PC-3 (cell line): ENCODE measurements around the gene TSPAN16. TPM values are rescaled to one million over a fixed set of nuclear protein-coding genes. Genes with fewer than 3 reads are reported as not detected.
A peak's percentile ranks its signal among the peaks of the same experiment; 100 is the strongest.

Experiments used
- ATAC-seq: fragments of 200-7000 bp; cut with Tn5 transposase; 2 replicates; pipeline ENCODE4 v1.9.1; 2020; ENCODE audit warnings: mild to moderate bottlenecking, moderate library complexity
- Bru-seq: library from RNA; stranded (reverse); fragments of 400-500 nt; gene quantifications from one replicate; lab custom pipeline; 2021; lab: Mats Ljungman, UMichigan
- BruChase-seq, 2 experiments: library from RNA; stranded (reverse); fragments of 400-500 nt; gene quantifications; one replicate each; lab custom pipeline; 2021; lab: Mats Ljungman, UMichigan
- BruUV-seq: library from RNA; stranded (reverse); fragments of 400-500 nt; replicated peaks from 2 replicates; lab custom pipeline; 2021; lab: Mats Ljungman, UMichigan
- CTCF ChIA-PET: fragments of 300-600 bp; sonication (Branson Sonifier 250); formaldehyde crosslinking; loops from one replicate; lab custom pipeline; 2022; ENCODE audit warnings: antibody characterized with exemption; lab: Charles Lee
- POLR2A ChIA-PET: fragments of 300-600 bp; sonication (Branson Sonifier 250); formaldehyde crosslinking; loops from one replicate; lab custom pipeline; 2022; ENCODE audit warnings: antibody characterized with exemption; ENCODE audit not compliant: unreplicated experiment; lab: Charles Lee
- DNase-seq: peaks from one replicate; pipeline ENCODE4 v3.0.0-alpha.2; 2015
- H2AFZ ChIP-seq: fragments of 300-600 bp; sonication (generic); 2 replicates; pipeline ENCODE4 v1.6.0; 2016; ENCODE audit warnings: antibody characterized with exemption, low read length
- H3F3A ChIP-seq: fragments of 300-600 bp; sonication (generic); one replicate; pipeline ENCODE4 v1.6.0; 2017; ENCODE audit warnings: antibody characterized with exemption, low read length, control low read depth, mild to moderate bottlenecking; ENCODE audit not compliant: unreplicated experiment
- H3K27ac ChIP-seq: fragments of 300-600 bp; sonication (generic); 2 replicates; pipeline ENCODE4 v1.5.1; 2016; ENCODE audit warnings: mild to moderate bottlenecking, low read length
- H3K27me3 ChIP-seq: fragments of 300-600 bp; sonication (generic); 2 replicates; pipeline ENCODE4 v1.6.1; 2016; ENCODE audit warnings: low read length, mixed read lengths
- H3K36me3 ChIP-seq: fragments of 300-600 bp; sonication (generic); 2 replicates; pipeline ENCODE4 v1.6.1; 2016; ENCODE audit warnings: low read depth, mixed run types, low read length, mixed read lengths
- H3K4me1 ChIP-seq: fragments of 300-600 bp; sonication (generic); 2 replicates; pipeline ENCODE4 v1.5.1; 2016; ENCODE audit warnings: low read length; ENCODE audit not compliant: insufficient read depth
- H3K4me2 ChIP-seq: fragments of 300-600 bp; sonication (generic); 2 replicates; pipeline ENCODE4 v1.6.0; 2016; ENCODE audit warnings: low read length
- H3K4me3 ChIP-seq: fragments of 300-600 bp; sonication (generic); 2 replicates; pipeline ENCODE4 v1.5.1; 2016; ENCODE audit warnings: mild to moderate bottlenecking, low read length, mixed read lengths
- H3K79me2 ChIP-seq: fragments of 300-600 bp; sonication (generic); 2 replicates; pipeline ENCODE4 v1.6.1; 2017; ENCODE audit warnings: low read length, mixed read lengths
- H3K9ac ChIP-seq: fragments of 300-600 bp; sonication (generic); 2 replicates; pipeline ENCODE4 v1.6.0; 2016; ENCODE audit warnings: mild to moderate bottlenecking, low read length
- H3K9me2 ChIP-seq: fragments of 300-600 bp; sonication (generic); replicated peaks from 2 replicates; pipeline ENCODE4 v1.6.1; 2016; ENCODE audit warnings: mixed run types, low read length, mixed read lengths
- H3K9me3 ChIP-seq: fragments of 300-600 bp; sonication (generic); 2 replicates; pipeline ENCODE4 v1.6.1; 2016; ENCODE audit warnings: low read length, mixed read lengths
- H4K20me1 ChIP-seq: fragments of 300-600 bp; sonication (generic); 2 replicates; pipeline ENCODE4 v1.6.1; 2016; ENCODE audit warnings: low read length, mixed read lengths
- EZH2 ChIP-seq: fragments of 300-600 bp; sonication (generic); IDR thresholded peaks from one replicate; pipeline ENCODE4 v1.6.1; 2017; ENCODE audit warnings: antibody characterized with exemption, mild to moderate bottlenecking, low read length; ENCODE audit not compliant: unreplicated experiment
- EZH2phosphoT487 ChIP-seq: fragments of 300-600 bp; sonication (generic); IDR thresholded peaks from 2 replicates; pipeline ENCODE4 v1.6.1; 2018; ENCODE audit warnings: mild to moderate bottlenecking, antibody characterized with exemption, low read length, borderline replicate concordance
- intact Hi-C: fragments of 100-400 bp; cut with micrococcal nuclease; formaldehyde crosslinking; loops from 2 replicates; pipeline ENCODE4 v1.9.0; 2023
- long read RNA-seq: library from polyadenylated mRNA; unstranded; transcript quantifications from one replicate; pipeline ENCODE4 v2.0.0, GENCODE V29; 2021; ENCODE audit not compliant: unreplicated experiment
- total RNA-seq: library from RNA; depleted of rRNA; stranded (reverse); fragments of >200 nt; gene quantifications from 2 replicates; pipeline ENCODE4 v1.2.3, GENCODE V29; 2014; rRNA removed
- TF ChIP-seq, protein P1 (sequence below): fragments of 300-600 bp; sonication (generic); conservative IDR thresholded peaks from 2 replicates; pipeline ENCODE4 v1.5.1; 2017; ENCODE audit warnings: antibody characterized with exemption, low read depth, mild to moderate bottlenecking, low read length

Gene TSPAN16, protein sequence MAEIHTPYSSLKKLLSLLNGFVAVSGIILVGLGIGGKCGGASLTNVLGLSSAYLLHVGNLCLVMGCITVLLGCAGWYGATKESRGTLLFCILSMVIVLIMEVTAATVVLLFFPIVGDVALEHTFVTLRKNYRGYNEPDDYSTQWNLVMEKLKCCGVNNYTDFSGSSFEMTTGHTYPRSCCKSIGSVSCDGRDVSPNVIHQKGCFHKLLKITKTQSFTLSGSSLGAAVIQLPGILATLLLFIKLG
- not detected in 2 replicates for total RNA-seq
- Bru-seq, nascent RNA: percentile 6 among the genes with signal in this experiment
- percentile 5 among the genes with signal in this experiment for BruChase-seq, experiment 1, labeled RNA remaining after a 6-hour chase
- BruChase-seq, experiment 2, labeled RNA remaining after a 2-hour chase: percentile 3 among the genes with signal in this experiment
- long read RNA-seq, partial matches to known transcripts: 0 of 32 reads
- long read RNA-seq, other reads (novel, unspliced or antisense): 32 of 32 reads

DNA sequence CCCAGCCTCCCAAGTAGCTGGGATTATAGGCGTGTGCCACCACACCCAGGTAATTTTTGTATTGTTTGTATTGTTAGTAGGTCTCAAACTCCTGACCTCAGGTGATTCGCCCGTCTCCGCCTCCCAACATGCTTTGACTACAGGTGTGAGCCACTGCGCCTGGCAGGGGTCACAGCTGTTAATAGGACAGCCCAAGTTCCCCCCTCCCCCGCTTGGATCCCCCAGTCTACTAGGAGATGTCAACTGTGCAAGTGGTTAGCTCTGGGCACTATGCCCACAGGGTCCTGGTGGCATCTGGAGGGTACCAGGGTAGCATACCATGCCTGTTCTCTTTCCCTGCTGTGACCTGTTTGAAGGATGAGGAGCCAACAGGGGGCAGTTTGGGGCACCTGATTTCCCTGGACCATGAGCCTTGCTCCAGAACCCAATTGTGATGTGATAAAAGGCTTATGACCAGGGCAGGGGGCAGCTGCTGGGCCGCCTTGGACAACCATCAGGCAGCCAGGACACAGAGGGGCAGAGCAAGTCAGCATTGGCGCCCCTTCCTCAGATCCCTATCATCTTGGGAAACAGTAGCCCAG lies at the start of gene TSPAN16:
TSS of gene TSPAN16 (plus strand) at position 496 of the 581 bp plus-strand sequence. CDS start 138 bp downstream, outside the sequence.
- H3K79me2 ChIP-seq: no peaks in the 10 kb centered on the region
- H3K9me2 ChIP-seq: no peaks in the 10 kb centered on the region
- H3K36me3 ChIP-seq: no peaks in the 10 kb centered on the region
- no peaks in the 10 kb centered on the region for H4K20me1 ChIP-seq
- intact Hi-C loops: no loop called here
- ATAC-seq (no peak), DNase-seq (no peak)
- H3K4me3 ChIP-seq: no peak within 1 kb of the TSS
- no peaks in the 10 kb centered on the region for H3K9me3 ChIP-seq
- no TSS peak for BruUV-seq
- no peak within 1 kb of the TSS for H3K27ac ChIP-seq
- H3K27me3 ChIP-seq: no peaks in the 10 kb centered on the region
- no peak within 1 kb of the TSS for H2AFZ ChIP-seq
- ChIA-PET CTCF (interaction anchor here (0.6 kb wide), 1 partner anchor 78 kb away, joined by 3 read pairs; no protein-coding TSS in a partner anchor), POLR2A (no interaction called here)
- peaks cover 7% of the 10 kb centered on the region for H3K4me1 ChIP-seq
- H3K9ac ChIP-seq: no peak within 1 kb of the TSS
- no peaks in the 10 kb centered on the region for H3F3A ChIP-seq
- TF ChIP-seq, protein P1, sequence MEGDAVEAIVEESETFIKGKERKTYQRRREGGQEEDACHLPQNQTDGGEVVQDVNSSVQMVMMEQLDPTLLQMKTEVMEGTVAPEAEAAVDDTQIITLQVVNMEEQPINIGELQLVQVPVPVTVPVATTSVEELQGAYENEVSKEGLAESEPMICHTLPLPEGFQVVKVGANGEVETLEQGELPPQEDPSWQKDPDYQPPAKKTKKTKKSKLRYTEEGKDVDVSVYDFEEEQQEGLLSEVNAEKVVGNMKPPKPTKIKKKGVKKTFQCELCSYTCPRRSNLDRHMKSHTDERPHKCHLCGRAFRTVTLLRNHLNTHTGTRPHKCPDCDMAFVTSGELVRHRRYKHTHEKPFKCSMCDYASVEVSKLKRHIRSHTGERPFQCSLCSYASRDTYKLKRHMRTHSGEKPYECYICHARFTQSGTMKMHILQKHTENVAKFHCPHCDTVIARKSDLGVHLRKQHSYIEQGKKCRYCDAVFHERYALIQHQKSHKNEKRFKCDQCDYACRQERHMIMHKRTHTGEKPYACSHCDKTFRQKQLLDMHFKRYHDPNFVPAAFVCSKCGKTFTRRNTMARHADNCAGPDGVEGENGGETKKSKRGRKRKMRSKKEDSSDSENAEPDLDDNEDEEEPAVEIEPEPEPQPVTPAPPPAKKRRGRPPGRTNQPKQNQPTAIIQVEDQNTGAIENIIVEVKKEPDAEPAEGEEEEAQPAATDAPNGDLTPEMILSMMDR: peak; percentile 38
- TF ChIP-seq EZH2phosphoT487 (no peak), EZH2 (no peak)
- no peak within 1 kb of the TSS for H3K4me2 ChIP-seq

DNA sequence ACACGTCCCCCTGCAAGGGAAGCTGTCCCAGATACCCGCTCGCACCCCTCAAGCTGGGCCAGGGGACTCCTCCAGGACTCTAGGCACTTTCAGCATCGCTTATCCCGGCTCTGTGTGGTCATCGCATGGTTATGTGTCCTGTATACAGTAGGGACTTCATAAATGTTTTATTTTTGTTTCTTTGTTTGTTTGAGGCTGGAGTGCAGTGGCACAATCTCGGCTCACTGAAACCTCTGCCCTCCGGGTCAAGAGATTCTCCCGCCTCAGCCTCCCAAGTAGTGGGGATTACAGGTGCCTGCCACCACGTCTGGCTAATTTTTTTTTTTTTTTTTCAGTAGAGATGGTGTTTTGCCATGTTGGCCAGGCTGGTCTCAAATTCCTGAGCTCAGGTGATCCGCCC lies 49.0 kb upstream of the TSPAN16 start:
- Histone ChIP-seq H3K27ac (no peak overlapping the region), H3K9me2 (no peaks in the 10 kb centered on the region), H3K4me3 (no peak overlapping the region), H3F3A (no peaks in the 10 kb centered on the region), H3K9ac (no peak overlapping the region), H3K9me3 (no peaks in the 10 kb centered on the region), H3K4me1 (0 out of 2 replicates have a peak, but pooled peaks cover 3% of the 10 kb centered on the region), H3K79me2 (no peaks in the 10 kb centered on the region), H2AFZ (no peak overlapping the region), H4K20me1 (no peaks in the 10 kb centered on the region), H3K27me3 (no peaks in the 10 kb centered on the region), H3K4me2 (no peak overlapping the region), H3K36me3 (peaks cover 12% of the 10 kb centered on the region)
- BruUV-seq: no TSS peak
- CTCF ChIA-PET: interaction anchor here (0.6 kb wide), 1 partner anchor 382 kb away, joined by 3 read pairs; no protein-coding TSS in a partner anchor
- intact Hi-C loops: no loop called here
- DNase-seq (no peak), ATAC-seq (no peak)
- no peak for TF ChIP-seq EZH2
- TF ChIP-seq, protein P1: no peak
- no peak for TF ChIP-seq EZH2phosphoT487
- POLR2A ChIA-PET: interaction anchor here (0.6 kb wide), 1 partner anchor 24 kb away, joined by 6 read pairs; no protein-coding TSS in a partner anchor
